GM19238 (cell line): ENCODE measurements around the gene CCDC150.

Experiments used
- DNase-seq: peaks from one replicate; pipeline ENCODE4 v3.0.0; 2011; ENCODE audit warnings: low spot score; ENCODE audit not compliant: insufficient read length

Gene CCDC150

GRCh38 chr2:196767101-196767500 is 127.6 kb downstream of the CCDC150 start:
- no peak for DNase-seq
